Heart right ventricle (tissue), 16 donors: ENCODE data around the gene ABL1. TPM values are rescaled to one million over a fixed set of nuclear protein-coding genes. Genes with fewer than 3 reads are reported as not detected.
A peak's percentile ranks its signal among the peaks of the same experiment; 100 is the strongest.

ENCODE experiments used
- ATAC-seq, 8 donors: fragments of 200-7000 bp; cut with Tn5 transposase; one replicate each; pipeline ENCODE4 v1.9.1; 2020; ENCODE audit warnings: mild to moderate bottlenecking in 8 of 8, moderate library complexity in 8 of 8, moderate number of reproducible peaks in 1 of 8
- DNase-seq, 2 donors: peaks; one replicate each; pipeline ENCODE4 v3.0.0-alpha.2; 2020
- H3K27ac ChIP-seq, 10 donors: fragments of 200-600 bp; sonication (generic) in 2 of 10; one replicate each; pipeline versions ENCODE4 v1.5.0 to v1.8.0; 2020 to 2022; ENCODE audit warnings: mild to moderate bottlenecking in 3 of 10
- H3K27me3 ChIP-seq, 7 donors: fragments of 200-600 bp; one replicate each; pipeline ENCODE4 v1.8.0; 2021 to 2022; ENCODE audit warnings: mild to moderate bottlenecking in 2 of 7
- H3K36me3 ChIP-seq, 9 donors: fragments of 200-600 bp; sonication (generic) in 1 of 9; one replicate each; pipeline versions ENCODE4 v1.5.0 to v1.8.0; 2020 to 2022; ENCODE audit warnings: mild to moderate bottlenecking in 2 of 9
- H3K4me1 ChIP-seq, 9 donors: fragments of 200-600 bp; sonication (generic) in 1 of 9; one replicate each; pipeline versions ENCODE4 v1.5.0 to v1.8.0; 2020 to 2022; ENCODE audit warnings: mild to moderate bottlenecking in 4 of 9
- H3K4me3 ChIP-seq, 10 donors: fragments of 200-600 bp; sonication (generic) in 2 of 10; one replicate each; pipeline versions ENCODE4 v1.5.0 to v1.8.0; 2020 to 2022; ENCODE audit warnings: mild to moderate bottlenecking in 7 of 10, moderate library complexity in 2 of 10
- H3K9me3 ChIP-seq, 11 donors: fragments of 200-600 bp in 10 of 11; sonication (generic) in 2 of 11; one replicate each; pipeline versions ENCODE4 v1.5.0 to v1.8.0; 2013 to 2022; ENCODE audit warnings: mild to moderate bottlenecking in 2 of 11, control low read depth in 1 of 11, moderate library complexity in 1 of 11
- WGBS, 2 donors: extraction: QIAGEN DNeasy Blood & Tissue Kit; methylation state at CpG; one replicate each; pipeline ENCODE4 v1.1.7; 2013; ENCODE audit warnings: inconsistent platforms in 1 of 2; 5-methylcytosine and 5-hydroxymethylcytosine counted together
- intact Hi-C, 10 donors: fragments of 100-400 bp; cut with DNase I; formaldehyde crosslinking; loops; one replicate each; pipeline versions ENCODE4 v1.11.1 to v1.14.2; 2022
- polyA plus RNA-seq, 2 donors: library from polyadenylated mRNA; stranded (reverse); fragments of 200-250 nt; gene quantifications; one replicate each; pipeline ENCODE4 v1.2.3, GENCODE V29; 2013
- total RNA-seq, 10 donors: library from RNA; stranded (reverse); fragmentation: NEBNext Ultra II Directional in 3 of 10; extraction: Animal tissue kit (Norgen Biotek cat#: 25700) in 3 of 10; gene quantifications; one replicate each; pipeline versions ENCODE4 v1.2.1 to v1.2.4, GENCODE V29; 2021 to 2023
- TF ChIP-seq, protein P1 (sequence below), 9 donors: fragments of 200-600 bp; sonication (generic) in 2 of 9; IDR thresholded peaks; one replicate each; pipeline versions ENCODE4 v1.5.0 to v1.8.0; 2021 to 2022; ENCODE audit warnings: antibody characterized with exemption in 9 of 9, mild to moderate bottlenecking in 5 of 9, moderate library complexity in 1 of 9
- donor health status: Arrhythmogenic right ventricular cardiomyopathy.
- donor health status: ischemic (EF 13 %, LVEDD 7.1; RV severe dilation, severe dysfunction).
- donor health status: healthy with polysubstance abuse.
- donor health status: DM: no; HTN: yes; CAD: no.
- donor health status: DM: no; HTN: no; CAD: no.
- donor health status: ischemic (EF 25% LVEDD 6.9; RV normal size, moderate dysfunction).
- donor health status: ischemic (EF 25% LVEDD 5.7; RV mildly dilated, moderate dysfunction).
- donor health status: healthy.
- donor health status: DM: yes; HTN: yes; CAD: no.
- donor health status: Ischemic cardiomyopathy.
- donor health status: ischemic (EF 35%, LVEDD 5.7; RV mildly dilated, moderate dysfunction).
- donor health status: nonischemic (EF 11% LVEDD 7.7; RV severe dilation, severe dysfunction).
- donor health status: DM: yes; HTN: yes; CAD: no.
- donor health status: PGD.
- donor health status: ischemic (EF 29% LVEDD 5.4; RV normal size, mild dysfunction).
- donor health status: nonischemic (EF 23%, LVEDD 6.1; RV moderate dilation, normal function).

ABL1 gene
- total and polyA plus RNA-seq, 12 donors = 16.2 to 48.8 (median 33.3) TPM

DNA sequence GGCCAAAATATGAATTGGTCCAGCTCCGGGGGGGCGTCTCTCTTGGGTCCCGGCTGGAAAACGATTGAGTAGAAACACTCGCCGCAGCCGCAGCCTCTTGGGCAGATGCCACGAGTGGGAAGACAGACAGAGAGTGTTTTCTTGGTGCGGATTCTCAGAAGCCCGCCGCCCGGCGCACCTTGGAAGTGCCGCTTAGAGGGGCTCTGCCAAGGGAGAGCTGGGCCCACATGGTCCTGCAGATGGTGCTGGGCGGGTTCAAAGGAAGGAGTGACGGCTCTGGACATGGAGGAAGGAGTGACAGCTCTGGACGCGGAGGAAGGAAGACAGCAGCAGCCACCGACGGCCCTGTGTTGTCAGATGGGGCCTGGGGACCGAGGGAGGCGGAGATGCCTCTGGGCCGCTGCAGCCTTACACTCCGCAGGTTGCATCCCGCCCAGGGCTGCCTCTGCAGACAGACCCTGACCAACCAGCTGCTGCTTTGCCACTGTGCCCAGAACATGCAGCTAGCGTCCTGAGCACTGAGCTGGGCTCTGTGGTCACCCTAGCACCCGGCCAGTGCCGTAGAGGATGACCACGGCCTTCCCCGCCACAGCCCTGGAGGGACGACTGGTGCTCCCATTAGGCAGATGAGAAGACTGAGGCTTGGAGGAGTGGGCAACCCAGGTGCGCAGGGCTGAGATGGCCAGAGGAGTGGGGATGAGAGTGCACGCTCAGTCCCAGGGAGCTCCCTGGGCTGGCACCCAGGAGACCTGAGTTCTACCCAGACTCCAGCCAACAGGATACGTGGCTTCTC, 82.3 kb downstream of the ABL1 start:
- no peaks in the 10 kb centered on the region for H3K9me3 ChIP-seq
- DNase-seq = no peak
- intact Hi-C loops = no loop called here
- H3K36me3 ChIP-seq = no peaks in the 10 kb centered on the region
- no peaks in the 10 kb centered on the region for H3K4me1 ChIP-seq
- no peak for ATAC-seq
- H3K4me3 ChIP-seq = no peak overlapping the region
- 77 to 82% methylated on average over 34 of the region's 34 CpGs for WGBS, 2 donors
- TF ChIP-seq, protein P1, sequence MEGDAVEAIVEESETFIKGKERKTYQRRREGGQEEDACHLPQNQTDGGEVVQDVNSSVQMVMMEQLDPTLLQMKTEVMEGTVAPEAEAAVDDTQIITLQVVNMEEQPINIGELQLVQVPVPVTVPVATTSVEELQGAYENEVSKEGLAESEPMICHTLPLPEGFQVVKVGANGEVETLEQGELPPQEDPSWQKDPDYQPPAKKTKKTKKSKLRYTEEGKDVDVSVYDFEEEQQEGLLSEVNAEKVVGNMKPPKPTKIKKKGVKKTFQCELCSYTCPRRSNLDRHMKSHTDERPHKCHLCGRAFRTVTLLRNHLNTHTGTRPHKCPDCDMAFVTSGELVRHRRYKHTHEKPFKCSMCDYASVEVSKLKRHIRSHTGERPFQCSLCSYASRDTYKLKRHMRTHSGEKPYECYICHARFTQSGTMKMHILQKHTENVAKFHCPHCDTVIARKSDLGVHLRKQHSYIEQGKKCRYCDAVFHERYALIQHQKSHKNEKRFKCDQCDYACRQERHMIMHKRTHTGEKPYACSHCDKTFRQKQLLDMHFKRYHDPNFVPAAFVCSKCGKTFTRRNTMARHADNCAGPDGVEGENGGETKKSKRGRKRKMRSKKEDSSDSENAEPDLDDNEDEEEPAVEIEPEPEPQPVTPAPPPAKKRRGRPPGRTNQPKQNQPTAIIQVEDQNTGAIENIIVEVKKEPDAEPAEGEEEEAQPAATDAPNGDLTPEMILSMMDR (IDR thresholded peaks at IDR 0.05) = no peak
- no peak overlapping the region for H3K27ac ChIP-seq
- peaks cover 0 to 45% (median 19%) of the 10 kb centered on the region in 7 donors for H3K27me3 ChIP-seq

DNA sequence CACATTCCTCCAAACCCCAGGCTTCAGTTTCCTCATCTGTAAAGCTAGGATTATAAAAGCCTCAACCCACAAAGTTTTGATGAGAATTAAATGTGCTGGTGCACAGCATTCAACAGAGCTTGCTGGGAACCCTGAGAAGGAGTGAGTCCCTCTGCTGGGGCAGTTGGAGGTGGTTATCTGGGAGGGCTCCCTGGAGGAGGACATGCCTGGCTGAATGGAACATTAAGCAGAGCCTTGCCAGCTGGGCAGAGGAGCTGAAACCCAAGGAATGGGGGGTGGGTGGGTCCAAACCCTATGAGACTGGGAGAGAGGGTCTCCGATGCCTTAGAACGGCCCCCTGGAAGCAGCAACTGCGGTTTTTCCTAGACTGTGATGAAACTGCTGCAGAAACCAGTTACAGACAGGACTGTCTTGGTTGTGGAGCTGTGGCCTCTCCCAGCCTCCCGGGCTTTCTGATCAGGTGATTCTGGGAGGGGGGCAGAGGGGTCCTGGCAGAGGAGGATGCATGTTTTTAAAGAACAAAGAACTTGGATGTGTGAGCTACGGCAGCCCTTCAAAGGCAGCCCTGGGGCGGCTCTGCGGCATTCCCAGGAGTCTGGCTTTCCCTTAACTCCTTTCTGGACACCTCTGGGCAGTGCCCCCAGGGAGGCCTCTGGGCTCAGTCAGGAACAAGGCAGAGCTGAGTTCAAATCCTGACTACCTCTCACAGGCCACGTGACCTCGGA, 83.2 kb downstream of the ABL1 start:
- peaks cover 0 to 46% (median 22%) of the 10 kb centered on the region in 7 donors for H3K27me3 ChIP-seq
- H3K4me1 ChIP-seq = no peaks in the 10 kb centered on the region
- TF ChIP-seq, protein P1 (IDR thresholded peaks at IDR 0.05) = no peak
- WGBS, 2 donors = 67 to 74% methylated on average over 9 of the region's 9 CpGs
- no peak for ATAC-seq
- no peak overlapping the region for H3K27ac ChIP-seq
- intact Hi-C loops = no loop called here
- no peak overlapping the region for H3K4me3 ChIP-seq
- DNase-seq = no peak
- H3K36me3 ChIP-seq = no peaks in the 10 kb centered on the region
- H3K9me3 ChIP-seq = no peaks in the 10 kb centered on the region

DNA sequence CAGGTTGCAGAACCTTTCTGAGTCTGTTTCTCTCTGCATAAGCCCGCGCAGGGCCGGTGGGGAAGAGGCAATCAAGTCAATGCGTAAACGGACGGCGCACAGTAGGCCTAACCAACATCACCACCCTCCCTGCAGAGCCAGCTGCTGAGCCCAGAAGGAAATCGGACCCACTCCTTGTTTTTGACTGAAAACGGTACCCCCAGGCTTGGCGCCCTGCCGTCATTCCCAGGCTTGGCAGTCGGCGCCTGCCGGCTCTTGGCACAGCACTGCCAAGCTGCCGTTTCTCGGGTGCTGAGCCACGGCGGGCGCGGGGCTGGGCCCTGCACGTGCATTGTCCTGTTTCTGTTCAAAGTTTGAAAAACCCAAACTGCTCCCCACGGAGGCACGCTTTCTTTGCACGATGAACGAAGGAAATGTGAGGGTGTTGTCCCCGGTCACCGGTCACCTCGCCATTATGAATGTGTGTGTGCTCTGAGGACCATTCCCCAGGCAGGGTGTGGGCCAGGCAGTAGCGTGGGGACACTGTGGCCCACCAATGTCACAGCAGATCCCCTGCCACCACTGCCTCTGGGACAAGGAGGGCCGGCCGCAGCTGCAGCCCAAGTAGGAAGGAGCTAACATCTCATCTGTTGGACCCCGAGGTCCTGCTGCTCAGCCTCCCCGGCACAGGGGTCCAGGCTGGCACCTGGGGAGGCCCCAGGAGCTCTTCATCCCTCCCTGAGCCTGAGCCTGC, 83.9 kb downstream of the ABL1 start:
- H3K36me3 ChIP-seq = no peaks in the 10 kb centered on the region
- no peaks in the 10 kb centered on the region for H3K4me1 ChIP-seq
- ATAC-seq (peak in 5 of 8 donors; percentile 32 to 50 (median 41)), DNase-seq (no peak)
- WGBS, 2 donors = 75 to 77% methylated on average over 33 of the region's 33 CpGs
- no peak overlapping the region for H3K4me3 ChIP-seq
- H3K27me3 ChIP-seq = peaks cover 0 to 52% (median 29%) of the 10 kb centered on the region in 7 donors
- TF ChIP-seq, protein P1 (IDR thresholded peaks at IDR 0.05) = no peak
- no peaks in the 10 kb centered on the region for H3K9me3 ChIP-seq
- no peak overlapping the region for H3K27ac ChIP-seq
- intact Hi-C loops = no loop called here

DNA sequence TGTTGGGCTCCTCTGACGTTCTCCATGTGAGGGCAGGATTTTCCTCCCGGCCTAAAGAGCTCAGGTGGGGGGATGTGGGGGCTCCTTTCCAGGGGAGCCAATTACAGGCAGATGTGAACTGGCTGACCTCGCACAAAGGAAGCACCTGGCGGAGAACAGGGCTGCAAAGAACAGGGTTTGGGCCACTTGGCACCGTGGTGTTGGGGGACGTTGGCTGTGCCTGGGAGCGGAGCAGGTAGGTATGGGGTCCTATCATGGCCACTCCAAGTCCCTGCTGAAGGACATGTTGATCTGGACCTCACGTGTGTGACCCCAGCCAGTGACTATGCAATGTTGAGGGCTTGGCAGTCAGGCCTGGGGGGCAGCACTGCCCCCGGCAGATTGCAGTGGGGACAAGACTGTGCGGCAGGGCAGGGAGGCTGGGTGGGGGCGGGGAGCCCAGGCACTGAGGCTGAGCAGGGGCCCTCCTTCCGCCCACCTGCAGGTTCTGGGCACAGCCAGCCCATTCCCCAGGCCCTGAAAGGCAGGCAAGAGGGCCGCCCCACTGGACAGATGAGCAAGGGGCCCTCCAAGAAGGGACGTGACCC, 84.6 kb downstream of the ABL1 start:
- DNase-seq (no peak), ATAC-seq (no peak)
- Histone ChIP-seq H3K4me1 (no peaks in the 10 kb centered on the region), H3K27me3 (peaks cover 0 to 52% (median 33%) of the 10 kb centered on the region in 7 donors), H3K4me3 (no peak overlapping the region), H3K36me3 (no peaks in the 10 kb centered on the region), H3K9me3 (no peaks in the 10 kb centered on the region), H3K27ac (no peak overlapping the region)
- TF ChIP-seq, protein P1 (IDR thresholded peaks at IDR 0.05) = no peak
- WGBS, 2 donors = 74 to 81% methylated on average over 14 of the region's 14 CpGs
- intact Hi-C loops = no loop called here
